GM23338 (cell line): Measurements from ENCODE around the gene BEND7. TPM values are rescaled to one million over a fixed set of nuclear protein-coding genes. Genes with fewer than 3 reads are reported as not detected.

Experiments
- ATAC-seq: fragments of 200-7000 bp; cut with Tn5 transposase; 3 replicates; pipeline ENCODE4 v1.9.1; 2020
- DNase-seq: peaks from one replicate; pipeline ENCODE4 v3.0.0-alpha.2; 2015; ENCODE audit warnings: low spot score
- H2AFZ ChIP-seq: fragments of 200-600 bp; sonication (generic); 2 replicates; pipeline ENCODE4 v1.8.0; 2016; ENCODE audit warnings: antibody characterized with exemption, mild to moderate bottlenecking, moderate library complexity
- H3F3A ChIP-seq: fragments of 200-600 bp; sonication (generic); replicated peaks from 2 replicates; pipeline ENCODE4 v1.8.0; 2017; ENCODE audit warnings: antibody characterized with exemption, mixed run types, low read depth
- H3K27ac ChIP-seq: fragments of 200-600 bp; sonication (generic); 2 replicates; pipeline ENCODE4 v1.6.1; 2016; ENCODE audit warnings: low read depth
- H3K27me3 ChIP-seq: fragments of 200-600 bp; sonication (generic); 2 replicates; pipeline ENCODE4 v1.8.0; 2016; ENCODE audit warnings: mild to moderate bottlenecking, mixed run types, moderate library complexity; ENCODE audit not compliant: insufficient read depth
- H3K36me3 ChIP-seq: fragments of 200-600 bp; sonication (generic); 2 replicates; pipeline ENCODE4 v1.8.0; 2016; ENCODE audit warnings: mild to moderate bottlenecking; ENCODE audit not compliant: insufficient read depth
- H3K4me1 ChIP-seq: fragments of 200-600 bp; sonication (generic); 2 replicates; pipeline ENCODE4 v1.8.0; 2016; ENCODE audit warnings: mild to moderate bottlenecking, moderate library complexity; ENCODE audit not compliant: insufficient read depth
- H3K4me2 ChIP-seq: fragments of 200-600 bp; sonication (generic); 2 replicates; pipeline ENCODE4 v1.7.1; 2017; ENCODE audit warnings: mixed run types
- H3K4me3 ChIP-seq: fragments of 200-600 bp; sonication (generic); 2 replicates; pipeline ENCODE4 v1.6.1; 2016; ENCODE audit warnings: mixed run types
- H3K79me2 ChIP-seq: fragments of 200-600 bp; sonication (generic); replicated peaks from 2 replicates; pipeline ENCODE4 v1.8.0; 2017; ENCODE audit warnings: mild to moderate bottlenecking; ENCODE audit not compliant: insufficient read depth
- H3K9me2 ChIP-seq: fragments of 200-600 bp; sonication (generic); 2 replicates; pipeline ENCODE4 v1.8.0; 2017; ENCODE audit not compliant: insufficient read depth
- H4K20me1 ChIP-seq: fragments of 200-600 bp; sonication (generic); replicated peaks from 2 replicates; pipeline ENCODE4 v1.8.0; 2017; ENCODE audit warnings: mild to moderate bottlenecking; ENCODE audit not compliant: insufficient read depth
- H3K27ac Mint-ChIP-seq: 2 replicates; pipeline ENCODE4 v1.8.0; 2020; ENCODE audit warnings: inconsistent platforms, mild to moderate bottlenecking, moderate library complexity, mixed read lengths
- H3K27me3 Mint-ChIP-seq: 3 replicates; pipeline ENCODE4 v1.8.0; 2022; ENCODE audit warnings: low read depth, mild to moderate bottlenecking, moderate library complexity, mixed read lengths, inconsistent platforms; ENCODE audit not compliant: insufficient read depth, poor library complexity
- H3K36me3 Mint-ChIP-seq: 3 replicates; pipeline ENCODE4 v1.8.0; 2021; ENCODE audit warnings: low read depth, mild to moderate bottlenecking, inconsistent platforms, moderate library complexity, mixed read lengths
- H3K4me1 Mint-ChIP-seq: 3 replicates; pipeline ENCODE4 v1.8.0; 2020; ENCODE audit warnings: mild to moderate bottlenecking, inconsistent platforms, mixed read lengths
- H3K4me3 Mint-ChIP-seq: 3 replicates; pipeline ENCODE4 v1.8.0; 2021; ENCODE audit warnings: moderate library complexity, mild to moderate bottlenecking, inconsistent platforms, mixed read lengths
- H3K9me3 Mint-ChIP-seq: 3 replicates; pipeline ENCODE4 v1.8.0; 2020; ENCODE audit warnings: moderate library complexity, mild to moderate bottlenecking, inconsistent platforms, mixed read lengths
- CREB1 ChIP-seq: fragments of 250-450 bp; sonication (Bioruptor Pico); IDR thresholded peaks from 2 replicates; pipeline ENCODE4 v1.5.0; 2020; ENCODE audit warnings: low read depth, mild to moderate bottlenecking, moderate library complexity
- EZH2 ChIP-seq: fragments of 200-600 bp; sonication (generic); IDR thresholded peaks from one replicate; pipeline ENCODE4 v1.8.0; 2017; ENCODE audit warnings: antibody characterized with exemption, mild to moderate bottlenecking, low read depth; ENCODE audit not compliant: unreplicated experiment
- EZH2phosphoT487 ChIP-seq: fragments of 200-600 bp; sonication (generic); IDR thresholded peaks from one replicate; pipeline ENCODE4 v1.8.1; 2018; ENCODE audit warnings: antibody characterized with exemption; ENCODE audit not compliant: unreplicated experiment
- JUNB ChIP-seq: IDR thresholded peaks from one replicate; pipeline ENCODE4 v1.6.1; 2016; ENCODE audit warnings: antibody characterized with exemption; ENCODE audit not compliant: unreplicated experiment
- NANOG ChIP-seq: IDR thresholded peaks from 2 replicates; pipeline ENCODE4 v1.6.1; 2016; ENCODE audit warnings: antibody characterized with exemption, borderline replicate concordance
- POLR2AphosphoS5 ChIP-seq: IDR thresholded peaks from 2 replicates; pipeline ENCODE4 v1.6.1; 2016; ENCODE audit warnings: antibody characterized with exemption, low read depth
- STAT1 ChIP-seq: IDR thresholded peaks from one replicate; pipeline ENCODE4 v1.6.1; 2016; ENCODE audit warnings: antibody characterized with exemption; ENCODE audit not compliant: unreplicated experiment
- ZNF114 ChIP-seq: fragments of 250-450 bp; sonication (Bioruptor Pico); IDR thresholded peaks from 2 replicates; pipeline ENCODE4 v1.5.0; 2020; ENCODE audit warnings: mild to moderate bottlenecking, moderate library complexity
- ZNF331 ChIP-seq: fragments of 250-450 bp; sonication (Bioruptor Pico); IDR thresholded peaks from 2 replicates; pipeline ENCODE4 v1.5.0; 2020; ENCODE audit warnings: low read depth, mild to moderate bottlenecking, moderate library complexity
- polyA plus RNA-seq: library from polyadenylated mRNA; unstranded; fragments of >200 nt; fragmentation: Nextera tagmentation; extraction: Ambion mirVana; gene quantifications from 2 replicates; pipeline ENCODE4 v1.2.1, GENCODE V29; 2016
- total RNA-seq: library from RNA; depleted of rRNA; stranded (reverse); fragments of >200 nt; shearing (Covaris generic); gene quantifications from 2 replicates; pipeline ENCODE4 v1.2.3, GENCODE V29; 2014
- TF ChIP-seq, protein P1 (sequence below): fragments of 250-450 bp; sonication (Bioruptor Pico); IDR thresholded peaks from 2 replicates; pipeline ENCODE4 v1.5.0; 2020; ENCODE audit warnings: mild to moderate bottlenecking, moderate library complexity
- TF ChIP-seq, protein P2 (sequence below): IDR thresholded peaks from 2 replicates; pipeline ENCODE4 v1.6.1; 2016; ENCODE audit warnings: antibody characterized with exemption
- TF ChIP-seq, protein P3 (sequence below), 2 experiments: fragments of 200-600 bp in 1 of 2; sonication (generic) in 1 of 2; conservative IDR thresholded peaks; 2 replicates each; pipeline versions ENCODE4 v1.5.1 to v1.6.1; 2016 to 2017; ENCODE audit warnings: antibody characterized with exemption in 2 of 2, low read depth in 2 of 2, mild to moderate bottlenecking in 2 of 2, moderate library complexity in 1 of 2
- TF ChIP-seq, protein P4 (sequence below): IDR thresholded peaks from one replicate; pipeline ENCODE4 v1.6.1; 2018; ENCODE audit warnings: antibody characterized with exemption; ENCODE audit not compliant: unreplicated experiment

BEND7 gene
- total and polyA plus RNA-seq, 2 experiments from 2014 or later: 3.1 to 9.6 TPM

DNA sequence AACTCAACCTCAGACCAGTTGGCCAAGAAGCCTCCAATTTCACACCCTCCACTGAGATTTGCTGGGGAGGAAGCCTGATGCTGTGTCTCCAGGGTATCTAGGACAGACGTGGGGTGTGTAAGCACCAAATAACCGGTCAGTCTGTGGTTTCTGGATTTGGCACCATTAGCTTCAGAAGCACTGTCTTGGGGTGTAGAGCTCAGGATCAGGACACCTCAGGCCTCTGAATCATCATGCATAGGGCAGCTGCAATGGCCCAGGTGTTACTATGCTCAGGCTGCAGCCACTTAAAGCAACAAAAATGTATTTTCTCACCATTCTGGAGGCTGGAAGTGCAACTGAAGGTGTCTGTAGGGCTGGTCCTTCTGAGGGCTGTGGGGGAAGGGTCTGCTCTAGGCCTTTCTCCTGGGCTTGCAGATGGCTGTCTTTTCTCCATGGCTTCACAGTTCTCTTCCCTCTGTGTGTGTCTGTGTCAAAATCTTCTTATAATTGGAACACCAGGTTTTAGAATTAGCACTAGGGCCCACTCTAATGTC lies 107.4 kb downstream of the BEND7 start:
- Histone ChIP-seq H3K27me3 (no peaks in the 10 kb centered on the region), H3K4me3 (no peak overlapping the region), H3K36me3 (no peaks in the 10 kb centered on the region; the same call in 1 of the 2 replicates), H2AFZ (0 out of 2 replicates have a peak overlapping the region, but pooled peaks have one; percentile 32), H3K9me2 (no peaks in the 10 kb centered on the region), H3K79me2 (no peaks in the 10 kb centered on the region), H3K27ac (no peak overlapping the region), H3F3A (no peaks in the 10 kb centered on the region), H3K4me1 (no peaks in the 10 kb centered on the region), H3K4me2 (no peak overlapping the region), H4K20me1 (no peaks in the 10 kb centered on the region)
- H3K9me3 Mint-ChIP-seq: no peaks in the 10 kb centered on the region
- no peak for DNase-seq
- H3K27me3 Mint-ChIP-seq: peaks cover 3% of the 10 kb centered on the region
- no peak overlapping the region for H3K4me3 Mint-ChIP-seq
- no peak for ATAC-seq
- no peak overlapping the region for H3K27ac Mint-ChIP-seq
- no peaks in the 10 kb centered on the region; the same call in 2 of the 3 replicates for H3K4me1 Mint-ChIP-seq
- no peaks in the 10 kb centered on the region for H3K36me3 Mint-ChIP-seq
- TF ChIP-seq ZNF331 (no peak), NANOG (no peak), ZNF114 (no peak), POLR2AphosphoS5 (no peak), STAT1 (no peak), EZH2phosphoT487 (no peak), JUNB (no peak), CREB1 (CRISPR knock-in tag) (no peak), EZH2 (no peak)
- TF ChIP-seq, protein P1, sequence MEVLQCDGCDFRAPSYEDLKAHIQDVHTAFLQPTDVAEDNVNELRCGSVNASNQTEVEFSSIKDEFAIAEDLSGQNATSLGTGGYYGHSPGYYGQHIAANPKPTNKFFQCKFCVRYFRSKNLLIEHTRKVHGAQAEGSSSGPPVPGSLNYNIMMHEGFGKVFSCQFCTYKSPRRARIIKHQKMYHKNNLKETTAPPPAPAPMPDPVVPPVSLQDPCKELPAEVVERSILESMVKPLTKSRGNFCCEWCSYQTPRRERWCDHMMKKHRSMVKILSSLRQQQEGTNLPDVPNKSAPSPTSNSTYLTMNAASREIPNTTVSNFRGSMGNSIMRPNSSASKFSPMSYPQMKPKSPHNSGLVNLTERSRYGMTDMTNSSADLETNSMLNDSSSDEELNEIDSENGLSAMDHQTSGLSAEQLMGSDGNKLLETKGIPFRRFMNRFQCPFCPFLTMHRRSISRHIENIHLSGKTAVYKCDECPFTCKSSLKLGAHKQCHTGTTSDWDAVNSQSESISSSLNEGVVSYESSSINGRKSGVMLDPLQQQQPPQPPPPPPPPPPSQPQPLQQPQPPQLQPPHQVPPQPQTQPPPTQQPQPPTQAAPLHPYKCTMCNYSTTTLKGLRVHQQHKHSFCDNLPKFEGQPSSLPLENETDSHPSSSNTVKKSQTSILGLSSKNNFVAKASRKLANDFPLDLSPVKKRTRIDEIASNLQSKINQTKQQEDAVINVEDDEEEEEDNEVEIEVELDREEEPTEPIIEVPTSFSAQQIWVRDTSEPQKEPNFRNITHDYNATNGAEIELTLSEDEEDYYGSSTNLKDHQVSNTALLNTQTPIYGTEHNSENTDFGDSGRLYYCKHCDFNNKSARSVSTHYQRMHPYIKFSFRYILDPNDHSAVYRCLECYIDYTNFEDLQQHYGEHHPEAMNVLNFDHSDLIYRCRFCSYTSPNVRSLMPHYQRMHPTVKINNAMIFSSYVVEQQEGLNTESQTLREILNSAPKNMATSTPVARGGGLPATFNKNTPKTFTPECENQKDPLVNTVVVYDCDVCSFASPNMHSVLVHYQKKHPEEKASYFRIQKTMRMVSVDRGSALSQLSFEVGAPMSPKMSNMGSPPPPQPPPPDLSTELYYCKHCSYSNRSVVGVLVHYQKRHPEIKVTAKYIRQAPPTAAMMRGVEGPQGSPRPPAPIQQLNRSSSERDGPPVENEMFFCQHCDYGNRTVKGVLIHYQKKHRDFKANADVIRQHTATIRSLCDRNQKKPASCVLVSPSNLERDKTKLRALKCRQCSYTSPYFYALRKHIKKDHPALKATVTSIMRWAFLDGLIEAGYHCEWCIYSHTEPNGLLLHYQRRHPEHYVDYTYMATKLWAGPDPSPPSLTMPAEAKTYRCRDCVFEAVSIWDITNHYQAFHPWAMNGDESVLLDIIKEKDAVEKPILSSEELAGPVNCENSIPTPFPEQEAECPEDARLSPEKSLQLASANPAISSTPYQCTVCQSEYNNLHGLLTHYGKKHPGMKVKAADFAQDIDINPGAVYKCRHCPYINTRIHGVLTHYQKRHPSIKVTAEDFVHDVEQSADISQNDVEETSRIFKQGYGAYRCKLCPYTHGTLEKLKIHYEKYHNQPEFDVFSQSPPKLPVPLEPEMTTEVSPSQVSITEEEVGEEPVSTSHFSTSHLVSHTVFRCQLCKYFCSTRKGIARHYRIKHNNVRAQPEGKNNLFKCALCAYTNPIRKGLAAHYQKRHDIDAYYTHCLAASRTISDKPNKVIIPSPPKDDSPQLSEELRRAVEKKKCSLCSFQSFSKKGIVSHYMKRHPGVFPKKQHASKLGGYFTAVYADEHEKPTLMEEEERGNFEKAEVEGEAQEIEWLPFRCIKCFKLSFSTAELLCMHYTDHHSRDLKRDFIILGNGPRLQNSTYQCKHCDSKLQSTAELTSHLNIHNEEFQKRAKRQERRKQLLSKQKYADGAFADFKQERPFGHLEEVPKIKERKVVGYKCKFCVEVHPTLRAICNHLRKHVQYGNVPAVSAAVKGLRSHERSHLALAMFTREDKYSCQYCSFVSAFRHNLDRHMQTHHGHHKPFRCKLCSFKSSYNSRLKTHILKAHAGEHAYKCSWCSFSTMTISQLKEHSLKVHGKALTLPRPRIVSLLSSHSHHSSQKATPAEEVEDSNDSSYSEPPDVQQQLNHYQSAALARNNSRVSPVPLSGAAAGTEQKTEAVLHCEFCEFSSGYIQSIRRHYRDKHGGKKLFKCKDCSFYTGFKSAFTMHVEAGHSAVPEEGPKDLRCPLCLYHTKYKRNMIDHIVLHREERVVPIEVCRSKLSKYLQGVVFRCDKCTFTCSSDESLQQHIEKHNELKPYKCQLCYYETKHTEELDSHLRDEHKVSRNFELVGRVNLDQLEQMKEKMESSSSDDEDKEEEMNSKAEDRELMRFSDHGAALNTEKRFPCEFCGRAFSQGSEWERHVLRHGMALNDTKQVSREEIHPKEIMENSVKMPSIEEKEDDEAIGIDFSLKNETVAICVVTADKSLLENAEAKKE (CRISPR knock-in tag): no peak
- TF ChIP-seq, protein P2, sequence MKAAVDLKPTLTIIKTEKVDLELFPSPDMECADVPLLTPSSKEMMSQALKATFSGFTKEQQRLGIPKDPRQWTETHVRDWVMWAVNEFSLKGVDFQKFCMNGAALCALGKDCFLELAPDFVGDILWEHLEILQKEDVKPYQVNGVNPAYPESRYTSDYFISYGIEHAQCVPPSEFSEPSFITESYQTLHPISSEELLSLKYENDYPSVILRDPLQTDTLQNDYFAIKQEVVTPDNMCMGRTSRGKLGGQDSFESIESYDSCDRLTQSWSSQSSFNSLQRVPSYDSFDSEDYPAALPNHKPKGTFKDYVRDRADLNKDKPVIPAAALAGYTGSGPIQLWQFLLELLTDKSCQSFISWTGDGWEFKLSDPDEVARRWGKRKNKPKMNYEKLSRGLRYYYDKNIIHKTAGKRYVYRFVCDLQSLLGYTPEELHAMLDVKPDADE: no peak
- TF ChIP-seq, protein P3, sequence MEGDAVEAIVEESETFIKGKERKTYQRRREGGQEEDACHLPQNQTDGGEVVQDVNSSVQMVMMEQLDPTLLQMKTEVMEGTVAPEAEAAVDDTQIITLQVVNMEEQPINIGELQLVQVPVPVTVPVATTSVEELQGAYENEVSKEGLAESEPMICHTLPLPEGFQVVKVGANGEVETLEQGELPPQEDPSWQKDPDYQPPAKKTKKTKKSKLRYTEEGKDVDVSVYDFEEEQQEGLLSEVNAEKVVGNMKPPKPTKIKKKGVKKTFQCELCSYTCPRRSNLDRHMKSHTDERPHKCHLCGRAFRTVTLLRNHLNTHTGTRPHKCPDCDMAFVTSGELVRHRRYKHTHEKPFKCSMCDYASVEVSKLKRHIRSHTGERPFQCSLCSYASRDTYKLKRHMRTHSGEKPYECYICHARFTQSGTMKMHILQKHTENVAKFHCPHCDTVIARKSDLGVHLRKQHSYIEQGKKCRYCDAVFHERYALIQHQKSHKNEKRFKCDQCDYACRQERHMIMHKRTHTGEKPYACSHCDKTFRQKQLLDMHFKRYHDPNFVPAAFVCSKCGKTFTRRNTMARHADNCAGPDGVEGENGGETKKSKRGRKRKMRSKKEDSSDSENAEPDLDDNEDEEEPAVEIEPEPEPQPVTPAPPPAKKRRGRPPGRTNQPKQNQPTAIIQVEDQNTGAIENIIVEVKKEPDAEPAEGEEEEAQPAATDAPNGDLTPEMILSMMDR (conservative IDR thresholded peaks at IDR 0.05; ENCODE audit: low read depth in 2 of 2): no peak
- TF ChIP-seq, protein P4, sequence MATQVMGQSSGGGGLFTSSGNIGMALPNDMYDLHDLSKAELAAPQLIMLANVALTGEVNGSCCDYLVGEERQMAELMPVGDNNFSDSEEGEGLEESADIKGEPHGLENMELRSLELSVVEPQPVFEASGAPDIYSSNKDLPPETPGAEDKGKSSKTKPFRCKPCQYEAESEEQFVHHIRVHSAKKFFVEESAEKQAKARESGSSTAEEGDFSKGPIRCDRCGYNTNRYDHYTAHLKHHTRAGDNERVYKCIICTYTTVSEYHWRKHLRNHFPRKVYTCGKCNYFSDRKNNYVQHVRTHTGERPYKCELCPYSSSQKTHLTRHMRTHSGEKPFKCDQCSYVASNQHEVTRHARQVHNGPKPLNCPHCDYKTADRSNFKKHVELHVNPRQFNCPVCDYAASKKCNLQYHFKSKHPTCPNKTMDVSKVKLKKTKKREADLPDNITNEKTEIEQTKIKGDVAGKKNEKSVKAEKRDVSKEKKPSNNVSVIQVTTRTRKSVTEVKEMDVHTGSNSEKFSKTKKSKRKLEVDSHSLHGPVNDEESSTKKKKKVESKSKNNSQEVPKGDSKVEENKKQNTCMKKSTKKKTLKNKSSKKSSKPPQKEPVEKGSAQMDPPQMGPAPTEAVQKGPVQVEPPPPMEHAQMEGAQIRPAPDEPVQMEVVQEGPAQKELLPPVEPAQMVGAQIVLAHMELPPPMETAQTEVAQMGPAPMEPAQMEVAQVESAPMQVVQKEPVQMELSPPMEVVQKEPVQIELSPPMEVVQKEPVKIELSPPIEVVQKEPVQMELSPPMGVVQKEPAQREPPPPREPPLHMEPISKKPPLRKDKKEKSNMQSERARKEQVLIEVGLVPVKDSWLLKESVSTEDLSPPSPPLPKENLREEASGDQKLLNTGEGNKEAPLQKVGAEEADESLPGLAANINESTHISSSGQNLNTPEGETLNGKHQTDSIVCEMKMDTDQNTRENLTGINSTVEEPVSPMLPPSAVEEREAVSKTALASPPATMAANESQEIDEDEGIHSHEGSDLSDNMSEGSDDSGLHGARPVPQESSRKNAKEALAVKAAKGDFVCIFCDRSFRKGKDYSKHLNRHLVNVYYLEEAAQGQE: no peak
